PFSK-1 (cell line): ENCODE results near the gene FCRLA.

Source experiments
- POLR2AphosphoS5 ChIP-seq: IDR thresholded peaks from 2 replicates; pipeline ENCODE4 v1.6.1; 2012; ENCODE audit warnings: low read depth, mild to moderate bottlenecking, control low read depth, low read length, moderate library complexity
- REST ChIP-seq, 2 experiments: IDR thresholded peaks; 2 replicates each; pipeline versions ENCODE4 v1.6.1 to v1.8.0; 2011 to 2012; ENCODE audit warnings: low read depth in 2 of 2, low read length in 2 of 2, control low read depth in 1 of 2, inconsistent platforms in 1 of 2, mild to moderate bottlenecking in 1 of 2, moderate library complexity in 1 of 2; ENCODE audit not compliant: insufficient read depth in 1 of 2
- SIN3A ChIP-seq: IDR thresholded peaks from 2 replicates; pipeline ENCODE4 v1.6.1; 2012; ENCODE audit warnings: mild to moderate bottlenecking, low read length, moderate library complexity, borderline replicate concordance; ENCODE audit not compliant: insufficient read depth
- TAF1 ChIP-seq: IDR thresholded peaks from 2 replicates; pipeline ENCODE4 v1.6.1; 2012; ENCODE audit warnings: low read length, control low read depth, borderline replicate concordance; ENCODE audit not compliant: insufficient read depth

GRCh38 chr1:161709373-161709772 is 2.3 kb downstream of the FCRLA start:
- TF ChIP-seq POLR2AphosphoS5 (no peak), REST (IDR thresholded peaks at IDR 0.05; ENCODE audit: insufficient read depth in 1 of 2, low read depth in 2 of 2, low read length in 2 of 2) (no peak), TAF1 (no peak), SIN3A (no peak)
